Vagina (tissue), 2 donors: ENCODE results near the gene CABLES2. TPM values are rescaled to one million over a fixed set of nuclear protein-coding genes. Genes with fewer than 3 reads are reported as not detected.

Experiments
- DNase-seq, 2 donors: peaks; one replicate each; pipeline ENCODE4 v3.0.0-alpha.2; 2017; ENCODE audit errors: extremely low spot score in 2 of 2
- H3K27ac ChIP-seq: fragments of 200-600 bp; sonication (generic); one replicate; pipeline ENCODE4 v1.5.1; 2019
- H3K27me3 ChIP-seq: fragments of 200-600 bp; sonication (generic); one replicate; pipeline ENCODE4 v1.5.1; 2019
- H3K36me3 ChIP-seq, 2 donors: fragments of 200-600 bp; sonication (generic); one replicate each; pipeline ENCODE4 v1.5.1; 2017 to 2019
- H3K4me1 ChIP-seq: fragments of 200-600 bp; sonication (generic); one replicate; pipeline ENCODE4 v1.5.1; 2019
- H3K4me3 ChIP-seq, 2 donors: fragments of 200-600 bp; sonication (generic); 1 replicate in 1 of 2; 2 replicates in 1 of 2; pipeline ENCODE4 v1.5.1; 2016 to 2019
- H3K9me3 ChIP-seq: fragments of 200-600 bp; sonication (generic); one replicate; pipeline ENCODE4 v1.5.1; 2019
- CTCF ChIP-seq, 3 experiments: fragments of 450-650 bp in 2 of 3; fragments of 200-600 bp in 1 of 3; sonication (generic) in 1 of 3; IDR thresholded peaks; one replicate each; pipeline ENCODE4 v1.5.1; 2017 to 2019; ENCODE audit warnings: antibody characterized with exemption in 3 of 3, mild to moderate bottlenecking in 2 of 3, moderate library complexity in 2 of 3
- POLR2A ChIP-seq, 2 donors: fragments of 450-650 bp; IDR thresholded peaks; one replicate each; pipeline ENCODE4 v1.6.1; 2017; ENCODE audit warnings: antibody characterized with exemption in 2 of 2, mild to moderate bottlenecking in 2 of 2, moderate library complexity in 2 of 2
- POLR2AphosphoS5 ChIP-seq, 2 donors: sonication (generic); formaldehyde crosslinking; IDR thresholded peaks; one replicate each; pipeline ENCODE4 v1.9.0; 2017; ENCODE audit warnings: antibody characterized with exemption in 2 of 2, mild to moderate bottlenecking in 2 of 2, low read depth in 1 of 2; ENCODE audit not compliant: insufficient read depth in 1 of 2
- intact Hi-C: fragments of 100-400 bp; cut with DNase I; formaldehyde crosslinking; loops from one replicate; pipeline ENCODE4 v1.15.1; 2023
- total RNA-seq: library from RNA; depleted of rRNA; stranded (reverse); fragments of >200 nt; gene quantifications from one replicate; pipeline ENCODE4 v1.2.3, GENCODE V29; 2016

Gene CABLES2
- total RNA-seq, 1 donor from 2014 or later: 1.5 TPM

GRCh38 chr20:62389601-62390087 lies 17.4 kb downstream of the CABLES2 start:
- peaks cover 31% of the 10 kb centered on the region for H3K4me1 ChIP-seq
- H3K4me3 ChIP-seq: no peak overlapping the region
- no peak for TF ChIP-seq POLR2AphosphoS5 (IDR thresholded peaks at IDR 0.05; ENCODE audit: insufficient read depth in 1 of 2, low read depth in 1 of 2)
- TF ChIP-seq POLR2A (IDR thresholded peaks at IDR 0.05): no peak
- no peak for TF ChIP-seq CTCF (IDR thresholded peaks at IDR 0.05)
- H3K27me3 ChIP-seq: no peaks in the 10 kb centered on the region
- H3K27ac ChIP-seq: no peak overlapping the region
- intact Hi-C loops: loop anchor here (5.0 to 10.0 kb wide), 2 partner anchors 87 to 245 kb away; partner anchors contain the start of genes ADRM1, PSMA7 and SS18L1
- DNase-seq: no peak
- peaks cover 3 to 30% of the 10 kb centered on the region in 2 donors for H3K36me3 ChIP-seq
- H3K9me3 ChIP-seq: no peaks in the 10 kb centered on the region

GRCh38 chr20:62388839-62389600 lies 18.1 kb downstream of the CABLES2 start:
- Histone ChIP-seq H3K9me3 (no peaks in the 10 kb centered on the region), H3K36me3 (peaks cover 3 to 30% of the 10 kb centered on the region in 2 donors), H3K27me3 (no peaks in the 10 kb centered on the region), H3K4me3 (no peak overlapping the region), H3K27ac (no peak overlapping the region), H3K4me1 (peaks cover 31% of the 10 kb centered on the region)
- intact Hi-C loops: loop anchor here (5.0 to 10.0 kb wide), 2 partner anchors 87 to 244 kb away; partner anchors contain the start of genes ADRM1, PSMA7 and SS18L1
- no peak for DNase-seq
- TF ChIP-seq POLR2A (IDR thresholded peaks at IDR 0.05) (no peak), CTCF (IDR thresholded peaks at IDR 0.05) (no peak)

- peak overlapping the region; percentile 87 to 100 for H3K4me3 ChIP-seq
- H3K27ac ChIP-seq: peak overlapping the region; percentile 92
- H3K36me3 ChIP-seq: peaks cover 0 to 30% of the 10 kb centered on the region in 2 donors
- no peak for DNase-seq
- no peaks in the 10 kb centered on the region for H3K9me3 ChIP-seq
- intact Hi-C loops: loop anchor here (5.0 to 10.0 kb wide), 2 partner anchors 86 to 243 kb away; partner anchors contain the start of genes ADRM1, PSMA7 and SS18L1
- H3K27me3 ChIP-seq: no peaks in the 10 kb centered on the region
- no peak for TF ChIP-seq CTCF (IDR thresholded peaks at IDR 0.05)
- TF ChIP-seq POLR2A (IDR thresholded peaks at IDR 0.05): no peak
- TF ChIP-seq POLR2AphosphoS5 (IDR thresholded peaks at IDR 0.05; ENCODE audit: insufficient read depth in 1 of 2, low read depth in 1 of 2): no peak
- peaks cover 31% of the 10 kb centered on the region for H3K4me1 ChIP-seq
Measured at GRCh38 chr20:62387933-62388635, 19.0 kb downstream of the CABLES2 start.

GRCh38 chr20:62387219-62387913 lies 19.7 kb downstream of the CABLES2 start:
- no peak for DNase-seq
- Histone ChIP-seq H3K4me1 (peaks cover 35% of the 10 kb centered on the region), H3K9me3 (no peaks in the 10 kb centered on the region), H3K27me3 (no peaks in the 10 kb centered on the region), H3K27ac (peak overlapping the region; percentile 92), H3K4me3 (peak overlapping the region; percentile 87 to 100), H3K36me3 (peaks cover 0 to 30% of the 10 kb centered on the region in 2 donors)
- no peak for TF ChIP-seq POLR2A (IDR thresholded peaks at IDR 0.05)
- no peak for TF ChIP-seq POLR2AphosphoS5 (IDR thresholded peaks at IDR 0.05; ENCODE audit: insufficient read depth in 1 of 2, low read depth in 1 of 2)
- TF ChIP-seq CTCF (IDR thresholded peaks at IDR 0.05): no peak
- intact Hi-C loops: loop anchor here (5.0 to 10.0 kb wide), 2 partner anchors 85 to 243 kb away; partner anchors contain the start of genes ADRM1, PSMA7 and SS18L1
